K562 (cell line): ENCODE results near the gene GNAT2. TPM values are rescaled to one million over a fixed set of nuclear protein-coding genes. Genes with fewer than 3 reads are reported as not detected.
A peak's percentile ranks its signal among the peaks of the same experiment; 100 is the strongest.

Source experiments
- CC2D1A ChIP-seq: fragments of 450-650 bp; IDR thresholded peaks from 2 replicates; pipeline ENCODE4 v1.6.1; 2017; ENCODE audit warnings: mild to moderate bottlenecking
- CTBP1 ChIP-seq: fragments of 450-650 bp; IDR thresholded peaks from 2 replicates; pipeline ENCODE4 v1.6.1; 2016; ENCODE audit warnings: borderline replicate concordance
- EGR1 ChIP-seq: fragments of 450-650 bp; conservative IDR thresholded peaks from 2 replicates; pipeline ENCODE4 v1.6.1; 2017; ENCODE audit warnings: mild to moderate bottlenecking
- ETV1 ChIP-seq: fragments of 450-650 bp; conservative IDR thresholded peaks from 2 replicates; pipeline ENCODE4 v1.6.1; 2016; ENCODE audit warnings: missing genetic modification characterization, control low read depth, low read depth, missing compliant biosample characterization
- FOXP1 ChIP-seq: sonication (generic); formaldehyde crosslinking; IDR thresholded peaks from 2 replicates; pipeline ENCODE4 v1.8.0; 2022; ENCODE audit warnings: mild to moderate bottlenecking, missing genetic modification reagents
- JUND ChIP-seq, 2 experiments: IDR thresholded peaks; 2 replicates in 1 of 2; 3 replicates in 1 of 2; pipeline ENCODE4 v1.6.1; 2011; ENCODE audit warnings: borderline replicate concordance in 2 of 2, low read depth in 2 of 2, low read length in 2 of 2, improper control_type of control experiment in 1 of 2, missing biosample characterization in 1 of 2, missing genetic modification characterization in 1 of 2, missing genetic modification reagents in 1 of 2
- KLF16 ChIP-seq: IDR thresholded peaks from 2 replicates; pipeline ENCODE4 v1.6.1; 2016; ENCODE audit warnings: antibody characterized with exemption
- L3MBTL2 ChIP-seq: fragments of 450-650 bp; IDR thresholded peaks from 2 replicates; pipeline ENCODE4 v1.6.1; 2016; ENCODE audit warnings: mild to moderate bottlenecking, moderate library complexity
- LCOR ChIP-seq: sonication (generic); formaldehyde crosslinking; IDR thresholded peaks from 2 replicates; pipeline ENCODE4 v1.8.0; 2022; ENCODE audit warnings: mild to moderate bottlenecking, missing genetic modification reagents
- SP1 ChIP-seq: sonication (generic); formaldehyde crosslinking; IDR thresholded peaks from 2 replicates; pipeline ENCODE4 v1.8.1; 2022; ENCODE audit warnings: mild to moderate bottlenecking, missing genetic modification reagents
- THRAP3 ChIP-seq: fragments of 450-650 bp; IDR thresholded peaks from 2 replicates; pipeline ENCODE4 v1.6.1; 2016; ENCODE audit warnings: mild to moderate bottlenecking, inconsistent platforms, borderline replicate concordance
- ZNF263 ChIP-seq: sonication (generic); formaldehyde crosslinking; IDR thresholded peaks from 2 replicates; pipeline ENCODE4 v1.8.0; 2022; ENCODE audit warnings: mild to moderate bottlenecking, missing genetic modification reagents, borderline replicate concordance
- ZNF696 ChIP-seq: fragments of 250-450 bp; sonication (Bioruptor Pico); conservative IDR thresholded peaks from 2 replicates; pipeline ENCODE4 v1.4.0; 2020; ENCODE audit warnings: mild to moderate bottlenecking, moderate library complexity
- polyA plus RNA-seq, 8 experiments: library from polyadenylated mRNA; depleted of rRNA in 4 of 8; stranded (reverse) in 5 of 8; unstranded in 3 of 8; fragments of >200 nt; fragmentation: Nextera tagmentation in 2 of 8; fragmentation: Illumina TruSeq in 1 of 8; extraction: Ambion mirVana in 2 of 8; extraction: Trizol in 1 of 8; gene quantifications; 2 replicates each; pipeline versions ENCODE4 v1.2.1 to v1.2.3, GENCODE V29; 2011 to 2014; ENCODE audit warnings: inconsistent platforms in 1 of 8, missing spikeins in 1 of 8
- total RNA-seq, 7 experiments: library from RNA; depleted of rRNA in 6 of 7; stranded (reverse); fragments of >200 nt in 6 of 7; fragmentation: Illumina TruSeq in 2 of 7; extraction: Trizol in 2 of 7; gene quantifications; 2 replicates each; pipeline versions ENCODE4 v1.2.1 to v1.2.3, GENCODE V29; 2011 to 2021; ENCODE audit warnings: low replicate concordance in 1 of 7
- TF ChIP-seq, protein P1 (sequence below): sonication (generic); IDR thresholded peaks from 2 replicates; pipeline ENCODE4 v1.6.1; 2016
- TF ChIP-seq, protein P2 (sequence below): fragments of 150-350 bp; conservative IDR thresholded peaks from 2 replicates; pipeline ENCODE4 v1.6.1; 2014; ENCODE audit warnings: low read length
- TF ChIP-seq, protein P3 (sequence below): sonication (generic); formaldehyde crosslinking; IDR thresholded peaks from 2 replicates; pipeline ENCODE4 v1.8.0; 2022; ENCODE audit warnings: mild to moderate bottlenecking, missing genetic modification reagents
- TF ChIP-seq, protein P4 (sequence below): sonication (generic); formaldehyde crosslinking; IDR thresholded peaks from 2 replicates; pipeline ENCODE4 v1.9.0; 2022; ENCODE audit warnings: mild to moderate bottlenecking, missing genetic modification reagents

Gene GNAT2
- total and polyA plus RNA-seq, 9 of the 15 experiments (the other 6 are each of a cell fraction or from before 2014, with no cell fraction given), result 0.06 to 0.52 (median 0.24) TPM; not detected in 1

DNA sequence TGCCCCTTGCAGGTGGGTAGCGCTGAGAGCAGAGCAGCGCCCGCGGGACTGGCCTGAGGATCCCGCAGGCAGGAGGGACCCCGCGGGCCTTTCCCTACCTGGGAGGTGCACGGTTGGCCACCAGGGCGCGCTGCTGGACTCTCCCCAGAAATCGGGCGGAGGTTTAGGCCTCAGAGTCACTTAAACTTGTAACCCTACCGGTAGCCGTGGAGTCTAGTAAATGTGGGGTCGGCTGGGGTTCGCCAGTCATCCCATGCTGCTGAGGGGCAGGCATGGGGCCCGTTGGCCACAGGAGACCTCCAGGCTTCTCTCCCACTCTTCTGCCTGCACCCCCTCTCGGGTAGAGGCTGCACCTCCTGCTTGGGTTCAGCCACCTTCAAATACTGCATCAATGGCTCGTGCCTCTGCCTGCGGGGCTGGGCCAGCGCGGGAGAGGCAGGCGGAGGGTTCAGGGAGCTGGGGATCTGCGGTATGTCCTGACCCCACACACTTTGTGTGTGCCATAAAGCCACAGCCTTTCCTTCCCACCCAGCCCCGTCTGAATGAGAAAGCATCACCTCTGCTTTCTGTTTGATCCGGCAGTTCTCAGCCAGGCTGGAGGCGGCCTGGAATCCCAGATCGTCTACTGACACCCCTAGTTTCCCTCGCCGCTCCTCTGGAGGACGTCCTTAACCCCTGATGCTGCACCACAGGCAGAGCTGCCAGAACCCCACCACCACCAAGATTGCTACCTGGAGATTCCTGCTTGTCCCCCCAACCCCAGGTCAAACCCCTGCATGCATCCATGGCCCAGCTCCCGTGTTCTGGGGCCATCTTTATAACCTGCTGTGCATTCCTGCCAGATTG is 24.2 kb upstream of the GNAT2 start (continued):
- TF ChIP-seq LCOR (CRISPR knock-in tag) (peak; percentile 24; the same call in 1 of the 2 replicates), ZNF263 (CRISPR knock-in tag) (peak; percentile 39; the same call in 1 of the 2 replicates), JUND (IDR thresholded peaks at IDR 0.05; ENCODE audit: borderline replicate concordance, low read depth, low read length) (peak; percentile 25; the same call in 1 of the 2 replicates), JUND (tag; IDR thresholded peaks at IDR 0.05; ENCODE audit: borderline replicate concordance, low read depth, low read length) (no peak; the same call in 2 of the 3 replicates), CTBP1 (peak; percentile 43; the same call in 1 of the 2 replicates), ZNF696 (no peak), L3MBTL2 (peak; percentile 66), CC2D1A (peak; percentile 73), SP1 (CRISPR knock-in tag) (peak; percentile 69), THRAP3 (no peak), ETV1 (tag) (no peak), KLF16 (peak; percentile 21; the same call in 1 of the 2 replicates), EGR1 (no peak), FOXP1 (CRISPR knock-in tag) (no peak)
- TF ChIP-seq, protein P1, sequence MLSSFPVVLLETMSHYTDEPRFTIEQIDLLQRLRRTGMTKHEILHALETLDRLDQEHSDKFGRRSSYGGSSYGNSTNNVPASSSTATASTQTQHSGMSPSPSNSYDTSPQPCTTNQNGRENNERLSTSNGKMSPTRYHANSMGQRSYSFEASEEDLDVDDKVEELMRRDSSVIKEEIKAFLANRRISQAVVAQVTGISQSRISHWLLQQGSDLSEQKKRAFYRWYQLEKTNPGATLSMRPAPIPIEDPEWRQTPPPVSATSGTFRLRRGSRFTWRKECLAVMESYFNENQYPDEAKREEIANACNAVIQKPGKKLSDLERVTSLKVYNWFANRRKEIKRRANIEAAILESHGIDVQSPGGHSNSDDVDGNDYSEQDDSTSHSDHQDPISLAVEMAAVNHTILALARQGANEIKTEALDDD, result peak; percentile 57; the same call in 1 of the 2 replicates
- TF ChIP-seq, protein P2, sequence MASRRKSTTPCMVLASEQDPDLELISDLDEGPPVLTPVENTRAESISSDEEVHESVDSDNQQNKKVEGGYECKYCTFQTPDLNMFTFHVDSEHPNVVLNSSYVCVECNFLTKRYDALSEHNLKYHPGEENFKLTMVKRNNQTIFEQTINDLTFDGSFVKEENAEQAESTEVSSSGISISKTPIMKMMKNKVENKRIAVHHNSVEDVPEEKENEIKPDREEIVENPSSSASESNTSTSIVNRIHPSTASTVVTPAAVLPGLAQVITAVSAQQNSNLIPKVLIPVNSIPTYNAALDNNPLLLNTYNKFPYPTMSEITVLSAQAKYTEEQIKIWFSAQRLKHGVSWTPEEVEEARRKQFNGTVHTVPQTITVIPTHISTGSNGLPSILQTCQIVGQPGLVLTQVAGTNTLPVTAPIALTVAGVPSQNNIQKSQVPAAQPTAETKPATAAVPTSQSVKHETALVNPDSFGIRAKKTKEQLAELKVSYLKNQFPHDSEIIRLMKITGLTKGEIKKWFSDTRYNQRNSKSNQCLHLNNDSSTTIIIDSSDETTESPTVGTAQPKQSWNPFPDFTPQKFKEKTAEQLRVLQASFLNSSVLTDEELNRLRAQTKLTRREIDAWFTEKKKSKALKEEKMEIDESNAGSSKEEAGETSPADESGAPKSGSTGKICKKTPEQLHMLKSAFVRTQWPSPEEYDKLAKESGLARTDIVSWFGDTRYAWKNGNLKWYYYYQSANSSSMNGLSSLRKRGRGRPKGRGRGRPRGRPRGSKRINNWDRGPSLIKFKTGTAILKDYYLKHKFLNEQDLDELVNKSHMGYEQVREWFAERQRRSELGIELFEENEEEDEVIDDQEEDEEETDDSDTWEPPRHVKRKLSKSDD, result peak; percentile 32; the same call in 1 of the 2 replicates
- TF ChIP-seq, protein P3, sequence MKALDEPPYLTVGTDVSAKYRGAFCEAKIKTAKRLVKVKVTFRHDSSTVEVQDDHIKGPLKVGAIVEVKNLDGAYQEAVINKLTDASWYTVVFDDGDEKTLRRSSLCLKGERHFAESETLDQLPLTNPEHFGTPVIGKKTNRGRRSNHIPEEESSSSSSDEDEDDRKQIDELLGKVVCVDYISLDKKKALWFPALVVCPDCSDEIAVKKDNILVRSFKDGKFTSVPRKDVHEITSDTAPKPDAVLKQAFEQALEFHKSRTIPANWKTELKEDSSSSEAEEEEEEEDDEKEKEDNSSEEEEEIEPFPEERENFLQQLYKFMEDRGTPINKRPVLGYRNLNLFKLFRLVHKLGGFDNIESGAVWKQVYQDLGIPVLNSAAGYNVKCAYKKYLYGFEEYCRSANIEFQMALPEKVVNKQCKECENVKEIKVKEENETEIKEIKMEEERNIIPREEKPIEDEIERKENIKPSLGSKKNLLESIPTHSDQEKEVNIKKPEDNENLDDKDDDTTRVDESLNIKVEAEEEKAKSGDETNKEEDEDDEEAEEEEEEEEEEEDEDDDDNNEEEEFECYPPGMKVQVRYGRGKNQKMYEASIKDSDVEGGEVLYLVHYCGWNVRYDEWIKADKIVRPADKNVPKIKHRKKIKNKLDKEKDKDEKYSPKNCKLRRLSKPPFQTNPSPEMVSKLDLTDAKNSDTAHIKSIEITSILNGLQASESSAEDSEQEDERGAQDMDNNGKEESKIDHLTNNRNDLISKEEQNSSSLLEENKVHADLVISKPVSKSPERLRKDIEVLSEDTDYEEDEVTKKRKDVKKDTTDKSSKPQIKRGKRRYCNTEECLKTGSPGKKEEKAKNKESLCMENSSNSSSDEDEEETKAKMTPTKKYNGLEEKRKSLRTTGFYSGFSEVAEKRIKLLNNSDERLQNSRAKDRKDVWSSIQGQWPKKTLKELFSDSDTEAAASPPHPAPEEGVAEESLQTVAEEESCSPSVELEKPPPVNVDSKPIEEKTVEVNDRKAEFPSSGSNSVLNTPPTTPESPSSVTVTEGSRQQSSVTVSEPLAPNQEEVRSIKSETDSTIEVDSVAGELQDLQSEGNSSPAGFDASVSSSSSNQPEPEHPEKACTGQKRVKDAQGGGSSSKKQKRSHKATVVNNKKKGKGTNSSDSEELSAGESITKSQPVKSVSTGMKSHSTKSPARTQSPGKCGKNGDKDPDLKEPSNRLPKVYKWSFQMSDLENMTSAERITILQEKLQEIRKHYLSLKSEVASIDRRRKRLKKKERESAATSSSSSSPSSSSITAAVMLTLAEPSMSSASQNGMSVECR (CRISPR knock-in tag), result peak; percentile 49; the same call in 1 of the 2 replicates
- TF ChIP-seq, protein P4, sequence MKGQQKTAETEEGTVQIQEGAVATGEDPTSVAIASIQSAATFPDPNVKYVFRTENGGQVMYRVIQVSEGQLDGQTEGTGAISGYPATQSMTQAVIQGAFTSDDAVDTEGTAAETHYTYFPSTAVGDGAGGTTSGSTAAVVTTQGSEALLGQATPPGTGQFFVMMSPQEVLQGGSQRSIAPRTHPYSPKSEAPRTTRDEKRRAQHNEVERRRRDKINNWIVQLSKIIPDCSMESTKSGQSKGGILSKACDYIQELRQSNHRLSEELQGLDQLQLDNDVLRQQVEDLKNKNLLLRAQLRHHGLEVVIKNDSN, result peak; percentile 23; the same call in 1 of the 2 replicates
